ENCODE measurements around the gene SPRR1A. TPM values are rescaled to one million over a fixed set of nuclear protein-coding genes. Genes with fewer than 3 reads are reported as not detected.

Gene SPRR1A
- polyA plus RNA-seq, 3 donors = not detected

DNA sequence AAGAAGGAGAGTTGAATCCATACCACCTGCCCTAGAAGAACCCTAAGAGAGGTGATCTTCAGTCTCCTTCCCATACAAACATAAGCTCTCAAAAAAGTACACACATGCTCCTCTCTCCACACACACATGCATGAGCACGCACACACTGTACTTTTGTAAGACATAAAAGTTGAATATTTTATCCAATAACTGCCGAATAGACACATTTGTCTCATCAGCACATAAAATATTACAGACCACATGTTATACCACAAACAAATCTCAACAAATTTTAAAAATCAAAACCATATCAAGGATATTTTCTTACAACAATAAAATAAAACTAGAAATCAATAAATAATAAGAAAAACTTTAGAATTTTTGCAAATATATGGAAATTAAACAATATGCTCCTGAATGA lies 2.7 kb downstream of the SPRR1A start:
- 90% methylated on average over 1 of the region's 2 CpGs for WGBS (ENCODE audit: insufficient coverage)
- H4K20me1 ChIP-seq (ENCODE audit: insufficient read depth, low read length) = no peaks in the 10 kb centered on the region
- H3K27ac Mint-ChIP-seq = no peak overlapping the region
- peaks cover 0 to 2% of the 10 kb centered on the region in 2 donors for H3K27me3 ChIP-seq (ENCODE audit: control insufficient read depth in 2 of 2, insufficient read depth in 2 of 2, low read length in 2 of 2)
- no peak overlapping the region for H2AFZ ChIP-seq (ENCODE audit: insufficient read depth, low read depth, low read length, poor library complexity, severe bottlenecking)
- intact Hi-C loops (cut with micrococcal nuclease) = no loop called here
- H3K4me2 ChIP-seq (replicated peaks; ENCODE audit: extremely low read depth, low read length, poor library complexity, severe bottlenecking) = no peak overlapping the region
- H3K4me1 Mint-ChIP-seq = no peaks in the 10 kb centered on the region
- TF ChIP-seq, protein P1, sequence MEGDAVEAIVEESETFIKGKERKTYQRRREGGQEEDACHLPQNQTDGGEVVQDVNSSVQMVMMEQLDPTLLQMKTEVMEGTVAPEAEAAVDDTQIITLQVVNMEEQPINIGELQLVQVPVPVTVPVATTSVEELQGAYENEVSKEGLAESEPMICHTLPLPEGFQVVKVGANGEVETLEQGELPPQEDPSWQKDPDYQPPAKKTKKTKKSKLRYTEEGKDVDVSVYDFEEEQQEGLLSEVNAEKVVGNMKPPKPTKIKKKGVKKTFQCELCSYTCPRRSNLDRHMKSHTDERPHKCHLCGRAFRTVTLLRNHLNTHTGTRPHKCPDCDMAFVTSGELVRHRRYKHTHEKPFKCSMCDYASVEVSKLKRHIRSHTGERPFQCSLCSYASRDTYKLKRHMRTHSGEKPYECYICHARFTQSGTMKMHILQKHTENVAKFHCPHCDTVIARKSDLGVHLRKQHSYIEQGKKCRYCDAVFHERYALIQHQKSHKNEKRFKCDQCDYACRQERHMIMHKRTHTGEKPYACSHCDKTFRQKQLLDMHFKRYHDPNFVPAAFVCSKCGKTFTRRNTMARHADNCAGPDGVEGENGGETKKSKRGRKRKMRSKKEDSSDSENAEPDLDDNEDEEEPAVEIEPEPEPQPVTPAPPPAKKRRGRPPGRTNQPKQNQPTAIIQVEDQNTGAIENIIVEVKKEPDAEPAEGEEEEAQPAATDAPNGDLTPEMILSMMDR (IDR thresholded peaks at IDR 0.05) = no peak
- no peak for DNase-seq
- no peak overlapping the region for H3K4me3 ChIP-seq (replicated peaks in 1 of 3; ENCODE audit: low read depth in 2 of 3, low read length in 3 of 3)
- no peak overlapping the region for H3K27ac ChIP-seq (ENCODE audit: low read depth in 1 of 2, low read length in 2 of 2)
- no peaks in the 10 kb centered on the region for H3K79me2 ChIP-seq (ENCODE audit: insufficient read depth, low read length)
- H3K36me3 Mint-ChIP-seq = no peaks in the 10 kb centered on the region
- no peaks in the 10 kb centered on the region for H3K36me3 ChIP-seq (replicated peaks in 1 of 2; ENCODE audit: control insufficient read depth in 1 of 2, insufficient read depth in 2 of 2, low read length in 2 of 2)
- no peak overlapping the region for H3K9ac ChIP-seq (ENCODE audit: insufficient read depth, low read length, poor library complexity, severe bottlenecking)
- H3K9me3 ChIP-seq (replicated peaks in 1 of 2; ENCODE audit: control insufficient read depth in 1 of 2, insufficient read depth in 1 of 2, low read length in 2 of 2) = no peaks in the 10 kb centered on the region
- no peaks in the 10 kb centered on the region for H3K4me1 ChIP-seq (ENCODE audit: control insufficient read depth in 1 of 2, insufficient read depth in 2 of 2, low read length in 2 of 2)
- H3K9me3 Mint-ChIP-seq = peaks cover 0 to 3% (median 0%) of the 10 kb centered on the region in 7 donors
- H3K27me3 Mint-ChIP-seq (ENCODE audit: low read depth in 3 of 3) = peaks cover 6 to 16% (median 13%) of the 10 kb centered on the region in 3 donors
- H3K4me3 Mint-ChIP-seq = no peak overlapping the region

DNA sequence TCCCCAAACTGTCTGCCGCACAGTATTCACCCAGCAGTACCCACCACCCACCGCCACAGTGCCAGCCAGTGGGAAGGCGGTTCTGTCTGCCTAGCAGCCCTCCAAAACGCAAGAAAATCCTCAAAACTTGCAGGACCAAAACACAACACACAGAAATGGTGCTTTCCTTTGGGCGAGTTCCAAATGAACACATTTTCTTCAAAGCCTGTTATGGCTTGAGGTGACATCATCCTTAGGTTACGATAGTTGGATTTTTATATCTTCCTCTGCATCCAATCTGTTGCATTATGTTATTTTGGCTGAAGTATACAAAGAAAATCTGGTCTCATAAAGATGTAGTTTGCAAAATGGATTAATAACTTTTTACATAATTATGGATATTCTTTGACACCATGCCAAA lies 9.3 kb downstream of the SPRR1A start:
- DNase-seq = no peak
- Mint-ChIP-seq H3K27ac (no peak overlapping the region), H3K36me3 (no peaks in the 10 kb centered on the region), H3K4me1 (no peaks in the 10 kb centered on the region), H3K9me3 (peaks cover 0 to 8% (median 3%) of the 10 kb centered on the region in 7 donors), H3K27me3 (ENCODE audit: low read depth in 3 of 3) (peaks cover 3 to 16% (median 5%) of the 10 kb centered on the region in 3 donors), H3K4me3 (no peak overlapping the region)
- H3K27me3 ChIP-seq (ENCODE audit: control insufficient read depth in 2 of 2, insufficient read depth in 2 of 2, low read length in 2 of 2) = peaks cover 2% of the 10 kb centered on the region in 2 donors
- H3K27ac ChIP-seq (ENCODE audit: low read depth in 1 of 2, low read length in 2 of 2) = no peak overlapping the region
- H3K9ac ChIP-seq (ENCODE audit: insufficient read depth, low read length, poor library complexity, severe bottlenecking) = no peak overlapping the region
- H4K20me1 ChIP-seq (ENCODE audit: insufficient read depth, low read length) = no peaks in the 10 kb centered on the region
- H3K9me3 ChIP-seq (replicated peaks in 1 of 2; ENCODE audit: control insufficient read depth in 1 of 2, insufficient read depth in 1 of 2, low read length in 2 of 2) = no peaks in the 10 kb centered on the region
- no peaks in the 10 kb centered on the region for H3K4me1 ChIP-seq (ENCODE audit: control insufficient read depth in 1 of 2, insufficient read depth in 2 of 2, low read length in 2 of 2)
- no peaks in the 10 kb centered on the region for H3K36me3 ChIP-seq (replicated peaks in 1 of 2; ENCODE audit: control insufficient read depth in 1 of 2, insufficient read depth in 2 of 2, low read length in 2 of 2)
- no peak overlapping the region for H2AFZ ChIP-seq (ENCODE audit: insufficient read depth, low read depth, low read length, poor library complexity, severe bottlenecking)
- H3K79me2 ChIP-seq (ENCODE audit: insufficient read depth, low read length) = no peaks in the 10 kb centered on the region
- WGBS (ENCODE audit: insufficient coverage) = 100% methylated on average over 2 of the region's 6 CpGs
- TF ChIP-seq, protein P1 (IDR thresholded peaks at IDR 0.05) = no peak
- H3K4me3 ChIP-seq (replicated peaks in 1 of 3; ENCODE audit: low read depth in 2 of 3, low read length in 3 of 3) = no peak overlapping the region
- intact Hi-C loops (cut with micrococcal nuclease) = no loop called here
- no peak overlapping the region for H3K4me2 ChIP-seq (replicated peaks; ENCODE audit: extremely low read depth, low read length, poor library complexity, severe bottlenecking)
